ENCODE data around the gene KCTD7.
"Not testable (repeated sequence)": the region's sequence is repeated elsewhere in the genome, so short reads cannot be mapped to it uniquely, and the experiment has no call there.

KCTD7 gene

GRCh38 chr7:66681491-66682349 lies 53.0 kb downstream of the KCTD7 start:
- H3K4me3 ChIP-seq (ENCODE audit: low read depth, low read length) = peak overlapping the region; percentile 89

GRCh38 chr7:66682350-66683093 lies 53.8 kb downstream of the KCTD7 start:
- H3K4me3 ChIP-seq (ENCODE audit: low read depth, low read length) = peak overlapping the region; percentile 89

GRCh38 chr7:66683094-66683769 lies 54.6 kb downstream of the KCTD7 start:
- H3K4me3 ChIP-seq (ENCODE audit: low read depth, low read length) = peak overlapping the region; percentile 89

GRCh38 chr7:66683770-66684123 lies 55.1 kb downstream of the KCTD7 start:
- H3K4me3 ChIP-seq (ENCODE audit: low read depth, low read length) = no peak overlapping the region

- not testable (repeated sequence) for H3K4me3 ChIP-seq (ENCODE audit: low read depth, low read length)
Observed at GRCh38 chr7:66685663-66686062, 57.0 kb downstream of the KCTD7 start.

- H3K4me3 ChIP-seq (ENCODE audit: low read depth, low read length) = no peak overlapping the region
Observed at GRCh38 chr7:66687186-66687585, 58.5 kb downstream of the KCTD7 start.

- not testable (repeated sequence) for H3K4me3 ChIP-seq (ENCODE audit: low read depth, low read length)
Observed at GRCh38 chr7:66687672-66688071, 59.0 kb downstream of the KCTD7 start.

GRCh38 chr7:66689081-66689480 lies 60.4 kb downstream of the KCTD7 start:
- no peak overlapping the region for H3K4me3 ChIP-seq (ENCODE audit: low read depth, low read length)

GRCh38 chr7:66693331-66693730 lies 64.7 kb downstream of the KCTD7 start:
- no peak overlapping the region for H3K4me3 ChIP-seq (ENCODE audit: low read depth, low read length)
